Stimulated activated CD4-positive, alpha-beta T cell treated with anti-CD3 and anti-CD28 coated beads, Interleukin-4, amount 100 ng/mL, for 48 hours (primary cell): ENCODE data around the gene EP400.
"Not testable (repeated sequence)": the region's sequence is repeated elsewhere in the genome, so short reads cannot be mapped to it uniquely, and the experiment has no call there.

Experiments
- DNase-seq, 2 donors: peaks; one replicate each; pipeline ENCODE4 v3.0.0-alpha.2; 2020; ENCODE audit warnings: low read depth in 2 of 2

Gene EP400

GRCh38 chr12:132085291-132085635 lies 135.5 kb downstream of the EP400 start:
- no peak for DNase-seq

- no peak for DNase-seq
Measured at GRCh38 chr12:132089407-132089910, 139.7 kb downstream of the EP400 start.

GRCh38 chr12:132094269-132094891 lies 144.6 kb downstream of the EP400 start:
- no peak for DNase-seq

GRCh38 chr12:132095520-132096409 lies 146.0 kb downstream of the EP400 start:
- no peak for DNase-seq

GRCh38 chr12:132099739-132100138 lies 150.0 kb downstream of the EP400 start:
- DNase-seq = no peak

GRCh38 chr12:132100306-132101065 lies 150.7 kb downstream of the EP400 start:
- DNase-seq = no peak

GRCh38 chr12:132102297-132102696 lies 152.6 kb downstream of the EP400 start:
- no peak for DNase-seq

- not testable (repeated sequence) for DNase-seq
Measured at GRCh38 chr12:132103072-132103471, 153.3 kb downstream of the EP400 start.

- DNase-seq = no peak
Measured at GRCh38 chr12:132103542-132104308, 154.0 kb downstream of the EP400 start.

GRCh38 chr12:132105467-132105866 lies 155.7 kb downstream of the EP400 start:
- DNase-seq = no peak

GRCh38 chr12:132106921-132107320 lies 157.2 kb downstream of the EP400 start:
- DNase-seq = no peak

- DNase-seq = no peak
Measured at GRCh38 chr12:132108211-132108832, 158.6 kb downstream of the EP400 start.

- no peak for DNase-seq
Measured at GRCh38 chr12:132109741-132110140, 160.0 kb downstream of the EP400 start.

GRCh38 chr12:132110677-132111076 lies 160.9 kb downstream of the EP400 start:
- no peak for DNase-seq

- DNase-seq = no peak
Measured at GRCh38 chr12:132111654-132112304, 162.0 kb downstream of the EP400 start.

GRCh38 chr12:132114667-132115066 lies 164.9 kb downstream of the EP400 start:
- DNase-seq = no peak

GRCh38 chr12:132115500-132115899 lies 165.8 kb downstream of the EP400 start:
- no peak for DNase-seq

GRCh38 chr12:132116709-132117557 lies 167.2 kb downstream of the EP400 start:
- no peak for DNase-seq

GRCh38 chr12:132117558-132117875 lies 167.8 kb downstream of the EP400 start:
- DNase-seq = no peak

GRCh38 chr12:132118876-132119275 lies 169.1 kb downstream of the EP400 start:
- no peak for DNase-seq
